ENCODE results near the gene UBALD2.

- TF ChIP-seq POLR2A (IDR thresholded peaks at IDR 0.05; ENCODE audit: low read length) (no peak), GATA1 (IDR thresholded peaks at IDR 0.05; ENCODE audit: low read depth, low read length) (no peak)
Observed at GRCh38 chr17:76309461-76309860, 44.3 kb downstream of the UBALD2 start.
